HepG2 (cell line): ENCODE data around the gene ADGRV1. TPM values are rescaled to one million over a fixed set of nuclear protein-coding genes. Genes with fewer than 3 reads are reported as not detected.

Source experiments
- BCL3 ChIP-seq: sonication (generic); formaldehyde crosslinking; IDR thresholded peaks from 2 replicates; pipeline ENCODE4 v1.5.1; 2020; ENCODE audit warnings: mild to moderate bottlenecking, missing genetic modification reagents, moderate library complexity
- EP300 ChIP-seq, 3 experiments: sonication (generic) in 1 of 3; formaldehyde crosslinking in 1 of 3; IDR thresholded peaks; 2 replicates each; pipeline versions ENCODE4 v1.5.1 to v1.6.1; 2011 to 2020; ENCODE audit warnings: low read depth in 2 of 3, low read length in 2 of 3, borderline replicate concordance in 1 of 3, improper control_type of control experiment in 1 of 3, mild to moderate bottlenecking in 1 of 3, missing genetic modification reagents in 1 of 3, moderate library complexity in 1 of 3
- GATAD2A ChIP-seq: IDR thresholded peaks from 2 replicates; pipeline ENCODE4 v1.6.1; 2016
- HOXD1 ChIP-seq: sonication (generic); formaldehyde crosslinking; IDR thresholded peaks from 2 replicates; pipeline ENCODE4 v1.5.0; 2020; ENCODE audit warnings: missing genetic modification reagents
- JUND ChIP-seq: sonication (generic); formaldehyde crosslinking; IDR thresholded peaks from 2 replicates; pipeline ENCODE4 v1.8.0; 2022; ENCODE audit warnings: mild to moderate bottlenecking, missing genetic modification reagents
- MEF2D ChIP-seq: sonication (generic); formaldehyde crosslinking; IDR thresholded peaks from 2 replicates; pipeline ENCODE4 v1.5.1; 2020; ENCODE audit warnings: mild to moderate bottlenecking, missing genetic modification reagents
- NFE2L1 ChIP-seq: sonication (generic); formaldehyde crosslinking; IDR thresholded peaks from 2 replicates; pipeline ENCODE4 v1.4.0; 2020; ENCODE audit warnings: missing genetic modification reagents, mild to moderate bottlenecking, borderline replicate concordance
- NPAS2 ChIP-seq: sonication (generic); formaldehyde crosslinking; IDR thresholded peaks from 2 replicates; pipeline ENCODE4 v1.8.0; 2022; ENCODE audit warnings: mild to moderate bottlenecking, missing genetic modification reagents, borderline replicate concordance
- PHF5A ChIP-seq: IDR thresholded peaks from one replicate; pipeline ENCODE4 v1.6.1; 2018; ENCODE audit warnings: low read depth, missing genetic modification reagents; ENCODE audit not compliant: unreplicated experiment
- RARA ChIP-seq: IDR thresholded peaks from 2 replicates; pipeline ENCODE4 v1.6.1; 2016; ENCODE audit warnings: missing genetic modification reagents, missing compliant biosample characterization
- RARG ChIP-seq: sonication (generic); formaldehyde crosslinking; IDR thresholded peaks from 2 replicates; pipeline ENCODE4 v1.4.0; 2020; ENCODE audit warnings: low read depth, mild to moderate bottlenecking, missing genetic modification reagents
- RBM22 ChIP-seq: fragments of 200-400 bp; formaldehyde crosslinking; optimal IDR thresholded peaks from 2 replicates; pipeline ENCODE3; 2017; ENCODE audit warnings: mild to moderate bottlenecking, low read length, moderate library complexity
- SNAPC5 ChIP-seq: sonication (generic); formaldehyde crosslinking; IDR thresholded peaks from 2 replicates; pipeline ENCODE4 v1.8.1; 2023; ENCODE audit warnings: mild to moderate bottlenecking, missing genetic modification reagents, borderline replicate concordance
- SUZ12 ChIP-seq: fragments of 150-350 bp; IDR thresholded peaks from 2 replicates; pipeline ENCODE4 v1.6.1; 2014; ENCODE audit warnings: low read depth, low read length
- ZBTB3 ChIP-seq: sonication (generic); formaldehyde crosslinking; IDR thresholded peaks from 2 replicates; pipeline ENCODE4 v1.4.0; 2020; ENCODE audit warnings: low read depth, mild to moderate bottlenecking, moderate library complexity, missing genetic modification reagents, borderline replicate concordance
- ZNF251 ChIP-seq: sonication (generic); formaldehyde crosslinking; IDR thresholded peaks from 2 replicates; pipeline ENCODE4 v1.9.0; 2021; ENCODE audit warnings: mild to moderate bottlenecking, missing genetic modification reagents
- ZNF674 ChIP-seq: sonication (generic); formaldehyde crosslinking; IDR thresholded peaks from 2 replicates; pipeline ENCODE4 v1.5.0; 2020; ENCODE audit warnings: low read depth, mild to moderate bottlenecking, missing genetic modification reagents
- ZNF777 ChIP-seq: sonication (generic); formaldehyde crosslinking; IDR thresholded peaks from 2 replicates; pipeline ENCODE4 v1.4.0; 2020; ENCODE audit warnings: missing genetic modification reagents
- ZNF788 ChIP-seq: sonication (generic); formaldehyde crosslinking; IDR thresholded peaks from 2 replicates; pipeline ENCODE4 v1.5.0; 2020; ENCODE audit warnings: mild to moderate bottlenecking, missing genetic modification reagents, borderline replicate concordance
- ZNF790 ChIP-seq: sonication (generic); formaldehyde crosslinking; IDR thresholded peaks from 2 replicates; pipeline ENCODE4 v1.8.0; 2022; ENCODE audit warnings: missing genetic modification reagents, mild to moderate bottlenecking, borderline replicate concordance
- polyA plus RNA-seq, 8 experiments: library from polyadenylated mRNA; depleted of rRNA in 3 of 8; stranded (reverse) in 7 of 8; unstranded in 1 of 8; fragments of >200 nt; fragmentation: Illumina TruSeq in 4 of 8; extraction: Trizol in 4 of 8; gene quantifications; 2 replicates each; pipeline versions ENCODE4 v1.2.1 to v1.2.3, GENCODE V29; 2011 to 2016; ENCODE audit warnings: low read depth in 4 of 8, missing spikeins in 1 of 8, mixed read lengths in 1 of 8; ENCODE audit not compliant: insufficient read depth in 1 of 8
- total RNA-seq, 5 experiments: library from RNA; depleted of rRNA; stranded (reverse); fragments of >200 nt; fragmentation: Illumina TruSeq; extraction: Trizol; gene quantifications; 2 replicates each; pipeline ENCODE4 v1.2.3, GENCODE V29; 2016; ENCODE audit warnings: low read depth in 1 of 5
- TF ChIP-seq, protein P1 (sequence below): sonication (generic); formaldehyde crosslinking; IDR thresholded peaks from 2 replicates; pipeline ENCODE4 v1.4.0; 2020; ENCODE audit warnings: missing genetic modification reagents, borderline replicate concordance

The ADGRV1 gene
- total and polyA plus RNA-seq, 2 of the 13 experiments (the other 11 are each of a cell fraction or from before 2014, with no cell fraction given), result 1.7 to 3.9 TPM

- TF ChIP-seq SNAPC5 (CRISPR knock-in tag) (no peak), ZNF788 (CRISPR knock-in tag) (no peak), GATAD2A (CRISPR knock-in tag) (no peak), PHF5A (CRISPR knock-in tag) (no peak), NPAS2 (CRISPR knock-in tag) (no peak), BCL3 (no peak), RARA (CRISPR knock-in tag) (peak; percentile 22; the same call in 1 of the 2 replicates), ZNF790 (no peak), RARG (CRISPR knock-in tag) (no peak), ZBTB3 (CRISPR knock-in tag) (no peak), MEF2D (no peak), ZNF777 (no peak), ZNF251 (no peak), SUZ12 (no peak), JUND (CRISPR knock-in tag) (no peak), ZNF674 (no peak), EP300 (IDR thresholded peaks at IDR 0.05; ENCODE audit: low read depth in 2 of 2, low read length in 2 of 2) (peak in 1 of 2 experiments; percentile 33; a peak in 1 of 4 replicates), EP300 (CRISPR knock-in tag; IDR thresholded peaks at IDR 0.05; ENCODE audit: borderline replicate concordance) (no peak), HOXD1 (CRISPR knock-in tag) (no peak), NFE2L1 (CRISPR knock-in tag) (no peak), RBM22 (no peak)
- TF ChIP-seq, protein P1, sequence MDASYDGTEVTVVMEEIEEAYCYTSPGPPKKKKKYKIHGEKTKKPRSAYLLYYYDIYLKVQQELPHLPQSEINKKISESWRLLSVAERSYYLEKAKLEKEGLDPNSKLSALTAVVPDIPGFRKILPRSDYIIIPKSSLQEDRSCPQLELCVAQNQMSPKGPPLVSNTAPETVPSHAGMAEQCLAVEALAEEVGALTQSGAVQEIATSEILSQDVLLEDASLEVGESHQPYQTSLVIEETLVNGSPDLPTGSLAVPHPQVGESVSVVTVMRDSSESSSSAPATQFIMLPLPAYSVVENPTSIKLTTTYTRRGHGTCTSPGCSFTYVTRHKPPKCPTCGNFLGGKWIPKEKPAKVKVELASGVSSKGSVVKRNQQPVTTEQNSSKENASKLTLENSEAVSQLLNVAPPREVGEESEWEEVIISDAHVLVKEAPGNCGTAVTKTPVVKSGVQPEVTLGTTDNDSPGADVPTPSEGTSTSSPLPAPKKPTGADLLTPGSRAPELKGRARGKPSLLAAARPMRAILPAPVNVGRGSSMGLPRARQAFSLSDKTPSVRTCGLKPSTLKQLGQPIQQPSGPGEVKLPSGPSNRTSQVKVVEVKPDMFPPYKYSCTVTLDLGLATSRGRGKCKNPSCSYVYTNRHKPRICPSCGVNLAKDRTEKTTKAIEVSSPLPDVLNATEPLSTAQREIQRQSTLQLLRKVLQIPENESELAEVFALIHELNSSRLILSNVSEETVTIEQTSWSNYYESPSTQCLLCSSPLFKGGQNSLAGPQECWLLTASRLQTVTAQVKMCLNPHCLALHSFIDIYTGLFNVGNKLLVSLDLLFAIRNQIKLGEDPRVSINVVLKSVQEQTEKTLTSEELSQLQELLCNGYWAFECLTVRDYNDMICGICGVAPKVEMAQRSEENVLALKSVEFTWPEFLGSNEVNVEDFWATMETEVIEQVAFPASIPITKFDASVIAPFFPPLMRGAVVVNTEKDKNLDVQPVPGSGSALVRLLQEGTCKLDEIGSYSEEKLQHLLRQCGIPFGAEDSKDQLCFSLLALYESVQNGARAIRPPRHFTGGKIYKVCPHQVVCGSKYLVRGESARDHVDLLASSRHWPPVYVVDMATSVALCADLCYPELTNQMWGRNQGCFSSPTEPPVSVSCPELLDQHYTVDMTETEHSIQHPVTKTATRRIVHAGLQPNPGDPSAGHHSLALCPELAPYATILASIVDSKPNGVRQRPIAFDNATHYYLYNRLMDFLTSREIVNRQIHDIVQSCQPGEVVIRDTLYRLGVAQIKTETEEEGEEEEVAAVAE (CRISPR knock-in tag), result no peak
Measured at GRCh38 chr5:91058575-91058974, 500.0 kb downstream of the ADGRV1 start (continued).
